PC-3 (cell line): ENCODE data around the gene CD1B.

Source experiments
- CTCF ChIP-seq: fragments of 300-600 bp; sonication (generic); conservative IDR thresholded peaks from 2 replicates; pipeline ENCODE4 v1.5.1; 2017; ENCODE audit warnings: antibody characterized with exemption, low read depth, mild to moderate bottlenecking, low read length
- EZH2 ChIP-seq: fragments of 300-600 bp; sonication (generic); IDR thresholded peaks from one replicate; pipeline ENCODE4 v1.6.1; 2017; ENCODE audit warnings: antibody characterized with exemption, mild to moderate bottlenecking, low read length; ENCODE audit not compliant: unreplicated experiment
- EZH2phosphoT487 ChIP-seq: fragments of 300-600 bp; sonication (generic); IDR thresholded peaks from 2 replicates; pipeline ENCODE4 v1.6.1; 2018; ENCODE audit warnings: mild to moderate bottlenecking, antibody characterized with exemption, low read length, borderline replicate concordance

GRCh38 chr1:158335213-158335532, 3.8 kb upstream of the CD1B start:
- TF ChIP-seq EZH2phosphoT487 (no peak), CTCF (no peak), EZH2 (no peak)
